GM19240 (cell line): ENCODE data around the gene IER3.

Experiments used
- DNase-seq: peaks from one replicate; pipeline ENCODE4 v3.0.0; 2011; ENCODE audit warnings: low spot score; ENCODE audit not compliant: insufficient read length

The IER3 gene, protein sequence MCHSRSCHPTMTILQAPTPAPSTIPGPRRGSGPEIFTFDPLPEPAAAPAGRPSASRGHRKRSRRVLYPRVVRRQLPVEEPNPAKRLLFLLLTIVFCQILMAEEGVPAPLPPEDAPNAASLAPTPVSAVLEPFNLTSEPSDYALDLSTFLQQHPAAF

DNA sequence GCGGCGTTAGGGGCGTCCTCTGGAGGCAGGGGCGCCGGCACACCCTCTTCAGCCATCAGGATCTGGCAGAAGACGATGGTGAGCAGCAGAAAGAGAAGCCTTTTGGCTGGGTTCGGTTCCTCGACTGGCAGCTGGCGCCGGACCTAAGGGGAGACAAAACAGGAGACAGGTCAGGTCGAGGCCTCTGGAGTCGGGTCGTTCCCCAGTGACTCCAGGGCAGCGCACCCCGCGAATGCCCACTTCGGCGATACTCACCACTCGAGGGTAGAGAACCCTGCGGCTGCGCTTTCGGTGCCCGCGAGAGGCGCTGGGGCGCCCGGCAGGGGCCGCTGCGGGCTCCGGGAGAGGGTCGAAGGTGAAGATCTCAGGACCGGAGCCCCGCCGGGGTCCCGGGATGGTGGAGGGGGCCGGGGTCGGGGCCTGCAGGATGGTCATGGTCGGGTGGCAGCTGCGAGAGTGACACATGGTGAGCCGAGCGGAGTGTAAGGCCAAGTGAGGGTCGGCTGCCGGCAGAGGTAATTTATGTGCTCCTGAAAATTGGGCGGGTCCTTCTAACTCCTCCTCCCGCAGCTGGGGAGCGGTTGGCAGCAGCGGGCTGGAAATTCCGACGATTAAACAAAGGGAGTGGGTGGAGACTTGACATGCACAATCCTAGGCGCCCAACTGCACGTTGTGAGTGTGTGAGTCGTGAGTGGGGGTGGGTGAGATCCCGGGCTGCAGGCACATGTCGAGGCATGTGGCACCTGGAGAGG lies at the start of gene IER3:
IER3 (minus strand) TSS at position 494 of the 752 bp plus-strand sequence; CDS start at position 465, 29 bp downstream.
- DNase-seq = no peak

DNA sequence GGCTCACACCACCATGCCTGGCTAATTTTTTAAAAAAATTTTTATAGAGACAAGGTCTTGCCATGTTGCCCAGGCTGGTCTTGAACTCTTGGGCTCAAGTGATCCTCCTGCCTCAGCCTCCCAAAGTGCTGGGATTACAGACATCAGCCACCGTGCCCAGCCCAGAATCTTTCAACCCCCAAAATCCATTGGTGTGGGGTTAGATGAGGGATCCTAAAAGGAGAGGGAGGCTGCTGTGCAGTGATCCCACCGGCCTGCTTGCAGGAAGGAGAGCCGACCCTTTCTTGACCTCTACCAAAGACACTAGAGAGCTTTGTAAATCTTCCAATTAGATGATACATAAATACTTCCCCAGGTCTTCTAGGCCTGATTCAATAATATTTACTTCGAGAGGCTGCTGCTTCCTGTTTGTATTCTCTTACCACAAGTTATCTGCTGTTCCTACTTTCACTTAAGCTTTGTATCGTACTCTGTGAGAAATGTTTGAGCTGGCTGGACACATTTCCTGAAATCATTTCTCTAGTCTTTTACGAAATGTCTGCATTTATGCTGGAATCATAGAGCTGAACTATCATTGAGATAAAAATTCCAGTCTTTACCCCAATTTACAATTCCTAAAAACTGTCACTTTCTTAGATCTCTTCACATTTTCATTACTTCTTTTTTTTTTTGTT lies 49.3 kb upstream of the IER3 start:
- no peak for DNase-seq

DNA sequence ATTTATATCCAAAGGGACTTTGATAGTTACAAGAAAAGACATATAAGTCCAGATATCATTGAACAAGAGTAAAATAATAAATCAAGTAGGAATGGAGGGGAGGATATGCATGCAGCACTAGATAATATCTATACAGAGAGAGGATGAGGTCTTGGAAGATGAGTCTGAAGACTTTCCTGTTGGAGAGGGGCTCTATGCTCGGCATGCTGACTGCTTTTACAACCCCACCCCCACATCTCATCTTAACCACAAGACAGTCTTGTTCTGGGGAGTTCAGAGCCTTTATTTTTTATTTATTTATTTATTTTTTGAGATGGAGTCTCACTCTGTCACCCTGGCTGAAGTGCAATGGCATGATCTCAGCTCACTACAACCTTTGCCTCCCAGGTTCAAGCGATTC lies 48.4 kb upstream of the IER3 start:
- DNase-seq = no peak

DNA sequence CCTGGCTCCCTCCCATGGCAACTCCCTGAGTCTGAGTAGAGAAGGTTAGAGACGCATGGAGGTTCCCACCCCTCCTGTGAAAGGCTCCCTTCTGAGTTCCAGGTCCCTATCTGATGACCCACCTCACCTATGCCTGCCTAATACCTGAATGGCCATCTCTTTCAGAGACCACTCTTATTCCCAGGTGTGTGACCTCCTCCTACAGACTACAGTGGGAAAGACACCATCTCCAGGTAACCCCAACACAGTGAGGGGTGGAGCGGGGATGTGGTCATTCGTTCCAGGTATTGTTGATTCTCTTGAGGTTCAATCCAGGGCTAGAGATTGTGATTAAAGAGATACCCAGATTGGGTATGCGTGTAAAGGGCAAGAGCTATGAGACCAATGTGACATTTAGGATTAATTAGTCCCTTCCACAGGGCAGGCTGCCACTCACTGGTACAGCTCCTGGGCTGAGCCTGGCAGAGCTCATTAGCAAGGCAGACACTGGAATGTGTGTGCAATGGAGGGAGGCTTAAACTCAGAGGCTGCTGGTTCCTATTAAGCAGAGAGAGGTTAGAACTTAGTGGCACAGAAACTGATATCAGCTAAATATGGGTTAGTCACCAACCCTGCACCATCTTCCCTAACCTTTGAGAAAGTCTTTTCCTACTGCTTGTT lies 46.5 kb upstream of the IER3 start:
- DNase-seq = no peak

DNA sequence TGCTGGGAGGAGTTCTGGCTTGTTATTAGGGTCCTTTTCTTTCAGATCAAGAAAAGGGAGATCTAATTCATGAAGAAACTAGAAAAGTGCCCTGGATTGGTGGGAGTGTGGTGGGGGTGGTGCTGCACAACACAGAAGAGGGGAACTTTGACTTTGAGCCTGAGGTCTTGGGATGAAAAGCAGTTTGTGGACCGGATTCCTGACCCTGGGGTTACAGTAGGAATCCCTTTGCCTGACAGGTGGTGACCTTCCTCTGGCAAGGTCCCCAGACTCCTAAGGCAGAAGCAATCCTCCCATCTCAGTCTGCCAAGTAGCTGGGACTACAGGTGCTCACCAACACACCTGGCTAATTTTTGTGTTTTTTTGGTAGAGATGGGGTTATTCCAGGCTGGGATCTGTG lies 45.3 kb upstream of the IER3 start:
- no peak for DNase-seq

DNA sequence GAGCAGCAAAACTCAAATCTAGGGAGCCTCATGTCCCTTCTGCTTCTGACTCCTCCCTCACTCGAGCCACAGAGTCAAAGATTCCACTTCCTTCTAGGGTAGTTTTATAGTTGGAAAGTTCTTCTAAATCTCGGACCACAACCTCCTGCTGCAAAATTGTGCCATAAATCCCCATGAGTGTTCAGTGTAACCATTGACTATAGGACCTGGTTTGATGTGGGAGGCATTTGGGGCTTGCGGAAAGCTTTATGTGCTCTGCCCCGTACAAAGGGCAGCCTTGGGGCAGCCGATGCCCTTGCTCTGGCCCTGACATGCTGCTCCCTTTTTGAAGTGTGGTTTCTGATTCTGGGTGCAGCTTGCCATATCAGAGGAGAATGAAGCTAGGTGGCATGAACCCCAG lies 43.6 kb upstream of the IER3 start:
- DNase-seq = no peak

DNA sequence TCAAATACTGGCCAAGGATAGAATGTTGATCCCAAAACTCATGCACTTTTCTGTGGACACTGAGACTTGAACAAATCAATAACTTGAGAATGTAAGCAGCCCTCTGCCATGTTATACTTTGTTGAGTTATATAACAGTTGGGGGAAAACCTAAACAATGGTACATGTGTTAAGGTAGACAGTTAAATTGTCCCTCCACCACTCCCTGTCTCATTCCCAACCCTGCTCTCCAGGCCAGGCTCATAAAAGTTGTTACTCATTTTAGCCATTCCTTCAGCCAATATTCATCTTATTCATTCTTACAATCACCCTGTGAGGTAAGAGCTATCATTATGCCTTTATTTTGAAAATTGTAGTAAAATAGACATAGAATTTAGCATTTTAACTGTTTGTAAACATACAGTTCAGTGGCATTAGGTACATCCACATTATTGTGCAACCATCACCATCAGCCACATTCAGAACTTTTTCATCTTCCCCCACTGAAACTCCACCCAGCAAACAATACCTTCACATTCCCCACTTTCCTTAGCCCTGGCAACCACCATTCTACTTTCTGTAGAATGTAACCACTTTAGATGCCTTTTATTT lies 38.2 kb upstream of the IER3 start:
- no peak for DNase-seq

DNA sequence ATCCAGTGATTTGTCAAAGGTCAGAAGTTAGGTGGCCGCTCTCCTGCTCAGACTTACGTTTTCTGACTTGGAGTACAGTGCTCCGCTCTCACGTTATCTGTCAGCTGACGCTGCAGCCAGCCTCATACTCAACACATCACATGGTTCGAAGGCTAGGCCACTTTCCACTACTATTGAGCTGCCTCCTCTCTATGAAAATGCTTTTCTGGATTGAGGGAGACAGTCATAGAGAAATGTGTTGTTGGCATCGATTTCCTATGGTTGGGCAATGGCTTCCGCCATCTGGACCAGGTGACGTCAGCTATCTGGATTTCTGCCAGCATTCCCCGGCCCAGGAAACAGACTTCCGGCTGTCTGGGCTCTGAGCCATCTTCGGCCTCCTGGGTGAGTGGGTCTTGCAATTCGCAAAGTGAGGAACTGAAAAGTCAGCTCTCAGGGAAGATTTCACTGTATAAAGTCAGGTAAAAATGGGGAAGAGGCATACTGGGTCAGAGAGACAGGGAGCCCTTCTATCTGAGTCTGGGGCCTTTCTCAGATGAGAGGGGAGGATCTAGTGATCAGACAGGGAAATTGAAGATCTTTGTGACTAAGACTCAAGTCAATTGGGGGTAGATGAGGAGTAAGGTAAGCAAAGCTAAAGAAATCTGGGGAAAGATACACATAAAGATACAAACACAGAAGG lies 37.5 kb upstream of the IER3 start:
- DNase-seq = no peak

DNA sequence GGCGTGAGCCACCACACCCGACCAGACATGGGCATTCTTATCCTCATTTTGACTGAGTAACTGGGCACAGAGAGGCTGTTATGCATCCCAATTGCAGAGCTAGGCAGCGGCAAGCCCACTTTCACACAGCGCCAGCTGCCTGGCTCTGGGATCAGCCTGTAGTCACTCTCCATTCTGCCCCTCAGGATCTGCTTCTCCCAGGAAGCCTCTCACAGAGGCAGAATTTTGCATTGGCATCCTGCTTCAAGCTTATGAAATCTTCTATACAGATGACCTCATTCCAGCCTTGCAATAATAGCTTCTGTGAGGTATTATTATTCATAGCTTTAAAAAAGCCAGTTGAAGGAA lies 37.0 kb upstream of the IER3 start:
- DNase-seq = no peak

DNA sequence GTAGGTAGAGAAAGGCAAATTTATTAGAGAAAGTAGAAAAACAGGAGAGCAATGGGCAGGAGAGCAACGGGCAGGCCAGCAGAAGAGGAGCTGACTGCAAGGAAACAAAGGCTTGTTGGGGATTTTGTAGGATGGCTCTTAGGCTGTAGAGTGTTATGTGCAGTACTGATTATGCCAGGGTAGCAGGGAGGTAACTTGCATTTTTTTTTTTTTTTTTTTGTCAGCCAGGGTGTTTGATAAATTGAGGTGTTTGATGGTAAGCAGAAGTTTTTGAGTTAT lies 36.2 kb upstream of the IER3 start:
- DNase-seq = no peak

DNA sequence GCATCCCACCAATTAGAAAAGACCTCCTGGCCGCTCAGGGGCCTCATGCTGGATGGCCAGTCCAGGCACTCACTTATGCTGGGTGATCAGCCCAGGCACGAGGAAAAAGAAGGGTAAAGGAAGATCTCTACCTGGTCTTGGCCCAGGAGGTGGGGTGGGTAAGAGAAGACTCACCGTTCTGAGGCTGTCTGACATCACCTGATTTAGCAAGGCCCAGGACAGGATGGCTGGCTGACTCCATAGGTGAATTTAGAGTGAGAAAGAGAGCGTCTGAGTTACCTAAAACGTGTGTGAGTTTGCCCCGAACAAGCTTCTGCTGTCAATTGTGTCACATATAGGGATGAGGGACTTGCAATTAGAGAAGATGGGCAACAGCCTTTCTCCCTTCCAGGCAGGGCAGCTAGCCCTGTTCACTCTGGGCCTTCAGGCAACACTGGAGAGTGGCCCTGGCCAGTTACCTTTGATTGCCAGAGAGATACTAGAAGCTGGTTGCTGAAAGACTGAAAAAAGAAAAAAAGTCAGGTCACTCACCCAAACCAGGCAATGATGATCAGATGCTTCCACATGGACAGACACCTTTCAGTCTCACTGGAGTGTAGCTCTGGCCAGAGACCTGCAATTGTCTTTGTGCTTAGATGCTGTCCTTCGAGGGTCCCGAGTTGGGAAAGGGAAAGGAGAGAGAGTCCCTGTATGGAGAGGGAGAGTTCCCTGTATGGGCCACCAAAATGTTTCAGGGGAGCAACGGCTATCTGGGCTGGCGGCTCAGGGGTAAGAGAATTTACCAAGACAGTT lies 35.7 kb upstream of the IER3 start:
- no peak for DNase-seq

DNA sequence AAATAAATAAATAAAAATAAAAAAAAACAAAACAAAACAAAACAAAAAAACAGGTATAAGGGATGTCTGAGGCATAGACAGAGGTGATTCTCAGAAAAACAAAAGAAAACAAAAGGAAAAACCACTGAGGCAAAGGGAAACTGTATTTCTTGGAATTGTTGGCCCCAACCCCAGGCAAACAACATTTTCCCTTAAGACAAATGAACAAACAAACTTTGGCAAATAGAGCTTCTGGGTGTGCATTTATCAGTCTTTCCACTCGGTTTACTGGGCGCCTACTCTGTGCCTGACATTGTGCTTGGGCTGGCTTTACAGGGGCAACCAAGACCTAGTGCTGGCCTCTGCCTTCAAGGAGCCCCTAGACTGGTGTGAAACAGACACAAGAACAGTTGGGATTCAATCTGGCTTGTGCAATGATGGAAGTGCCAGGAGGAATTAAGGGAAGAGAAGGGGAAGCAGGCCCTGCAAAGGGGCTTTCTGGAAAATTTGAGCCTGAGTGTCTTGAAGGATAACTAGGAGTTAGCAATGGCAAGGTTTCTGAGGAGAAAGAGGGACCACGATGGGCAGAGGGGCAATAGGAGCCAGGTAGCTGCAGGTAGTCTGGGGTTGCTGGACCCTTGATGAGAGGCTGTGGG lies 33.8 kb upstream of the IER3 start:
- DNase-seq = no peak

DNA sequence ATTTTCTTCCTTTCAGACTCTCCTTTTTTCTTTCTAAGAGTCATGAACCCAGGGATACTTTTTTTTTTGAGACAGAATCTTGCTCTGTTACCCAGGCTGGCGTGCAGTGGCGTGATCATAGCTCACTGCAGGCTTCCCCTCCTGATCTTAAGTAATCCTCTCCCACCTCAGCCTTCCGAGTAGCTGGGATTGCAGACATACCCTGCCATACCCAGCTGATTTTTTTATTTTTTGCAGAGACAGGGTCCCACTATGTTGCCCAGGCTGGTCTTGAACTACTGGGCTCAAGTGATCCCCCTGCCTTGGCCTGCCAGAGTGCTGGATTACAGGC lies 32.8 kb upstream of the IER3 start:
- DNase-seq = no peak

DNA sequence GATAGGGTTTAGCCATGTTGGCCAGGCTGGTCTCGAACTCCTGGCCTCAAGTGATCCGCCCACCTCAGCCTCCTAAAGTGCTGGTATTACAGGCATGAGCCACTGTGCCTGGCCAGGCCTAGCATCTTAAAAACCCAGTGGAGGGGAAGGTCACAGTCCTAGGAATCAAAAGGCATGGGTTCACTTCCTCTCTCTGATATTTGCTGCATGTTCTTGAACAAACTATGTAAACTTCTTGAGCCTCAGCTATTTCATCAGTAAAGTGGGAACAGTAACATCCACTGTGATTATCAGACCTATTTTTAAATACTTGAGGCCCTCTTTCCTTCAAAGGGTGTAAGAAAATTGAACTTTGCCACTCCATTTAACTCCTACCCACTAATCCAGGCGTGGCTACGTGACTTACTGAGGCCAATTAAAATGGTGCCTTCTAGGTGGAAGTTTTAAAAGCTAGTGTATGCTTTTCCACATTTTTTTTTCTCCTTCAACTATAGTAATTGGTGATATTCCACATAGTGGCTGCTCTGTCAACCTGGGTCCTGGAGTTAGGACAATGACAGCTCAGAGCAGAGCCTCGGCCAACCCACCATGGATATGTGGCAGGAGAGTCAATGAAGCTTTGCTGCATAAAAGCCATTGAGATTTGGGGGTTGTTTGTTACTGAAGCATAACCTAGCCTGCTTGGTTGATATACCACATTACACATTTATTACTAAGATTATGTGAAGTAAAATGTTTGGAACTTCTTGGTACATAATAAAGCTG lies 32.2 kb upstream of the IER3 start:
- no peak for DNase-seq

DNA sequence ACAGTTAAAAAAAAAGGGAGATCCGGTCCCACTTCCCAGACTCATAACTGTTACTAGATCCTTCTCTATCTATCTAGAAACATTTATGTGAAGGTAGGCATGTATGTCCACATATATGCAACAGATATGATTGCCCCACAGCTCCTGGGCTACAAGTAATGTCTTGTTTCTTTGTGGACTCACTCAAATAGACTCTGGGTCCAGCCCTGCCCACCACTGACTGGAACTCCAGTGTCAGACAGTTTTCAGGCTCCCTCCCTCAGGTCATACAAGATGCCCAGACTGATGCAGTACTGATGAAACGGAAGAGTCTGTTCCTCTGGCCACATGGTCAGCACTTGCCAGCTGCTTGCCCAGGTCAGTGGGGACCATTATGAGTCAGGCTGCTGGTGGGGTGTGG lies 30.8 kb upstream of the IER3 start:
- no peak for DNase-seq

DNA sequence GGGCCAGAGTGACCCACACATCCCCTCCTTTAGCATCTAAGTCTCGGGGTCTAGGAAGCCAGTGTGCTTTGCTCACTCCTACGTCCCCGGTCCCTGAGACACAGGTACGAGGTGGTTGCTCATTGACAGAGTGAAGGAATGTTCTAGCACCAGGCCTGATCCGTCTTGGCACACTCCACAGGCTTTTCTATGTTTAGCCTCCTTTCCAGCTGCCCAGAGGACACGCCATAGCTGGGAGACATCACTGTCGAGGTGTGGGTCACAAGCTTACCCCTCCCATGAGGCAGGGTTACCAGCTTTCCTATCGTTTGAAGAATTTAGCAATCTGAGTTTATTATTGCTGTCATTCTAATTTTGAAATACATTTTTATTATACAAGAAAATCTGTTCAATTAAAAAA lies 30.4 kb upstream of the IER3 start:
- no peak for DNase-seq

DNA sequence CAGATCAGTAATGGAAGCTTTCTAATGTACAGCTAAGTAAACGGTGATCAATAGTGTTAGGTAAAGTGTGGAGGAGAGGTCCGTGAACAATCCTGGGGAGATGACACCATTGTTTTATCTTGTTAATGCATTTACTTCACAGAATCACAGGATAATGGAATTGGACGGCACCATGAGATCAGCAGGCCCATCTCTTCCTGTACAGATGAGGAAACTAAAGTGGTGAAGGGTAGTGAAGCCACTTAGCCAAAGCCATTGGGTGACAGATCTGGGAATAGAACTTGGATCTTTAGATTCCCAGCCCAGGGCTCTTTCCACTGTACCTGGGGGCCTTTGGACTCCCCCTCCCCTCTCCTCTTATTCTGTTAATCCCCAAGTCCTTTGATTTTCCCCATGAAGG lies 26.2 kb upstream of the IER3 start:
- DNase-seq = no peak

DNA sequence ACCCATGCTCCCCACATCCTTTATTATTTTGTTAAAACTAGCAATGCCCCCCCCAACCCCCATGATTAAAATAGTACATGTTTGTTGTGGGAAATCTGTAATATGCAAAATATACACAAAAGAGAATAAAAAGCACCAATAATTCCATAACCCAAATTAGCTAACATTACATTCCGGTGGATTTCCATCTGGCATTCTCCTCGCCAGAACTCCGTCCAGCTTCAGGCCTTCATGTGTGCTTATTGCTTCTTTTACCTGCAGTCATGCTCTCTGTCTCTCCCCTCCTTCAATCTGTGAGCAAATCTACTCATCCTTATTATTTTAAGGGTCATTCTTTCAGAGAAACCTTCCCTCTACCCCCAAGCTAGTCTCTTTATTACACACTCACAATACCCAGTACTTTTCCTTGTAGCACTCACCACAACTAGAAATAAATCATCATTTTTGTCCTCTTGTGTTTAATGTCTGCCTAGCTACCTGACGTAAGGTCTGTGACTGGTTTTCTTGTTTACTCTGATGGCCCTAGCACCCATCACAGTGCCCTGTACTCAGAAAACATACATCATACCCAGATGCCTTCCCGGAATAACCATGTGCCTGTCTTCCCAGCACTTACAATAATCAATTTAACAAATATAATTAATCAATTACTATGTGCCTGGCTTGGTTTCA lies 25.6 kb upstream of the IER3 start:
- no peak for DNase-seq
